GM19239 (cell line): ENCODE measurements around the gene ZNF668.
"Not testable (repeated sequence)": the region's sequence is repeated elsewhere in the genome, so short reads cannot be mapped to it uniquely, and the experiment has no call there.

Experiments used
- DNase-seq: peaks from one replicate; pipeline ENCODE4 v3.0.0; 2011; ENCODE audit warnings: low spot score; ENCODE audit not compliant: insufficient read length
- FAIRE-seq: peaks from 2 replicates; lab custom pipeline; 2011; peaks lifted over from hg19 to GRCh38; lab: Jason Lieb, UNC

The ZNF668 gene

GRCh38 chr16:31020536-31020935 is 53.5 kb downstream of the ZNF668 start:
- no peak for DNase-seq
- FAIRE-seq, result no peak

GRCh38 chr16:31017756-31018155 is 56.3 kb downstream of the ZNF668 start:
- DNase-seq, FAIRE-seq: not testable (repeated sequence)

- FAIRE-seq (no peak), DNase-seq (no peak)
Observed at GRCh38 chr16:31016018-31016417, 58.0 kb downstream of the ZNF668 start.

- DNase-seq, FAIRE-seq: not testable (repeated sequence)
Observed at GRCh38 chr16:31013292-31013691, 60.7 kb downstream of the ZNF668 start.

GRCh38 chr16:31011815-31012214 is 62.2 kb downstream of the ZNF668 start:
- not testable (repeated sequence) for FAIRE-seq, DNase-seq
